ENCODE measurements around the gene PSPC1.

DNA sequence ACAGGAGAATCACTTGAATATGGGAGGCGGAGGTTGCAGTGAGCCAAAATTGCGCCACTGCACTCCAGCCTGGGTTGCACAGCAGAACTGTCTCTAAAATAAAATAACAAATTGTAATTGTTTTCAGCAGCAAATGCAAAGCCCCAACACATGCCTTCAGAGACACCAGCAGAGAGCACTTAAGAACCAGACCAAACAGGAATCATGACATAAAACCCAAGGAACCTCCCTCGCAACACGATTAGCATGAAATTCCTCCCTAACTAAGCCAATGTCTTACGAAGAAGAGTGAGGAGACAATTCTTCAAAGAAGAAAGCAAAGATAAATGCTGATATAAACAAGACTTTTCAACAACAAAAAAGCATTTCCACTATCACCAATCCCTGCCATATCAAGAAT, 40.1 kb downstream of the PSPC1 start:
- TF ChIP-seq, protein P1, sequence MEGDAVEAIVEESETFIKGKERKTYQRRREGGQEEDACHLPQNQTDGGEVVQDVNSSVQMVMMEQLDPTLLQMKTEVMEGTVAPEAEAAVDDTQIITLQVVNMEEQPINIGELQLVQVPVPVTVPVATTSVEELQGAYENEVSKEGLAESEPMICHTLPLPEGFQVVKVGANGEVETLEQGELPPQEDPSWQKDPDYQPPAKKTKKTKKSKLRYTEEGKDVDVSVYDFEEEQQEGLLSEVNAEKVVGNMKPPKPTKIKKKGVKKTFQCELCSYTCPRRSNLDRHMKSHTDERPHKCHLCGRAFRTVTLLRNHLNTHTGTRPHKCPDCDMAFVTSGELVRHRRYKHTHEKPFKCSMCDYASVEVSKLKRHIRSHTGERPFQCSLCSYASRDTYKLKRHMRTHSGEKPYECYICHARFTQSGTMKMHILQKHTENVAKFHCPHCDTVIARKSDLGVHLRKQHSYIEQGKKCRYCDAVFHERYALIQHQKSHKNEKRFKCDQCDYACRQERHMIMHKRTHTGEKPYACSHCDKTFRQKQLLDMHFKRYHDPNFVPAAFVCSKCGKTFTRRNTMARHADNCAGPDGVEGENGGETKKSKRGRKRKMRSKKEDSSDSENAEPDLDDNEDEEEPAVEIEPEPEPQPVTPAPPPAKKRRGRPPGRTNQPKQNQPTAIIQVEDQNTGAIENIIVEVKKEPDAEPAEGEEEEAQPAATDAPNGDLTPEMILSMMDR (IDR thresholded peaks at IDR 0.05) = no peak
- TF ChIP-seq POLR2A (IDR thresholded peaks at IDR 0.05) = no peak
- TF ChIP-seq POLR2AphosphoS5 (IDR thresholded peaks at IDR 0.05) = no peak
- TF ChIP-seq EP300 (IDR thresholded peaks at IDR 0.05) = no peak
